ENCODE results near the gene ZNF784.

Gene ZNF784

DNA sequence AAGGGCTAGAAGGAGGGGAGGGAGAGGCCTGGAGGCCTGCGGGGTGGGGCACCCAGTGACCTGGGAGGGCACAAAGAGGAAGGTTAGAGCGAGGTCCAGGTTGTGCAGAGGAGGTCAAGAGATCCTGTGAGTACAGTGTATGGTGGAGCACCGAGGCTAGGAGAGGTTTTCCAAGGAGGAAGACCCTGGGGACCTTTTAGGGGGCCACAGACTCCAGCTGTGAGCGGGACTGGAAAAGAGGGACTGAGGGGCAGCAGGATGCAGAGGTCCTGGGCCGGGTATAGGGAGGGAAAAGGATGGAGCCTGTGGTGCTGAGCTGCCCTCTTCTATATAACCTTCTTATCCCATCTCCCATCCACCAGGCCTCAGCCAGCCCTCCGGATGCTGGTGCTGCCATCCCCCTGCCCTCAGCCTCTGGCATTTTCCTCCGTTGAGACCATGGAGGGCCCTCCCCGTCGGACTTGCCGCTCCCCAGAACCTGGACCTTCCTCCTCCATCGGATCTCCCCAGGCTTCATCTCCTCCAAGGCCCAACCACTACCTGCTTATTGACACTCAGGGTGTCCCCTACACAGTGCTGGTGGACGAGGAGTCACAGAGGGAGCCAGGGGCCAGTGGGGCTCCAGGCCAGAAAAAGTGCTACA, 19.9 kb upstream of the ZNF784 start:
- DNase-seq (ENCODE audit: low read depth in 1 of 2, low spot score in 1 of 2) = no peak

DNA sequence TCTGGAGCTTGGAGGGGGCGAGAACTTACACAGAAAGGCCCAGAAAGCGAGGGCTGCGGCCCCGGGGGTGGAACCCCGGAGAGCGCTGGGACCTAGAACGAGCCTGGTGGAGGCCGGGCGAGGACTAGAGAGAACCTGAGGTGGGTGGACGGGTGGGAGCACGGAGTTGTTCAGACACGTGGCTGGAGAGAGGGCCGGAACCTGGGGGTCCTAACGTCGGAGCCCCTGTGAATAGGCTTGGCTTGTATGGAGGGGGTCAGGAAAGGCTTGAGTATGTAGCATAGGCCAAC, 19.5 kb upstream of the ZNF784 start:
- DNase-seq (ENCODE audit: low read depth in 1 of 2, low spot score in 1 of 2) = no peak

DNA sequence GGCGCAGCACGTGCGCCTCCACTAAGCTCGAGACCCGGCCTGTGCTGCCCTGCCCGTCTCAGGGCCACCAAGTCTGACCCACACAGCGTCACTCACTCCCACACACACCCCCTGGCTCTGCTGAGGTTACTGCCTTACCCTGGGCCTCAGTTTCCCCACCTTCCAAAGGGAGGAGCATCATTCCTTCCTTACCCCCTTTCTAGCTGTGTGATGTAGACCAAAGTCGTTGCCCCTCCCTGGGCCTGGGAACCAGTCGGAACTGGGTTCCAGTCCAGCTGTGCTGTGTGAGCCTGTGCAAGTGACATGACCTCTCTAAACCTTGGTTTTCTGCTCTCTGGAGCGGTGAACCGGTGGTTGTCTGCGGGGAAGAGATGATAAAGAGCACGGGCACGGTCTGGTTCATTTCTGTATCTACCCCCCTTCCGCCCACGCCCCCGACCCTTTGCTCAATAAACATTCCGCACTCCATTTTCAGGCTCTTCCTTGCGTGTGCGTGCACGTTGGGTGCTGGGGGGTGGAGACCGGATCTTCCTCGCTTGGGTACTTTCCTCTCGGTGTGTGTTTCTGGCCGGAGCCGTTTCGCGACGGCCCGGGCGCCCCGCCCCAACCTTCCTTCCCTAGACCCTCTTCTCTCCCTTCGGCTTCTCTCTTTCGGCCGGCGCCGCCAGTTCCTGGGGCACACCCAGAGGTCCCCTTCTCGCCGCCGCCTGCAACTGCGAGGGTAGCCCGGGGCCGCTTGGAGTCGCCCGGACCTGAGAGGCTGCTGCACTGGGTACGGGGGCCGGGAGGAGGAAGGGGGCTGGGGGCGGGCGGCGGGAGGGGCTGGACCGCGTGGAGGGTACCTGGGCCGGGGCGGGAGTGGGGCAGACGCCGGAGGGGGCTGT, 18.9 kb upstream of the ZNF784 start, which contains the start of gene ZNF581:
TSS of gene ZNF581 (plus strand) at position 647 of the 884 bp plus-strand sequence. CDS start 923 bp downstream, outside the sequence.
- DNase-seq (ENCODE audit: low read depth in 1 of 2, low spot score in 1 of 2) = peak; percentile 70 to 80

DNA sequence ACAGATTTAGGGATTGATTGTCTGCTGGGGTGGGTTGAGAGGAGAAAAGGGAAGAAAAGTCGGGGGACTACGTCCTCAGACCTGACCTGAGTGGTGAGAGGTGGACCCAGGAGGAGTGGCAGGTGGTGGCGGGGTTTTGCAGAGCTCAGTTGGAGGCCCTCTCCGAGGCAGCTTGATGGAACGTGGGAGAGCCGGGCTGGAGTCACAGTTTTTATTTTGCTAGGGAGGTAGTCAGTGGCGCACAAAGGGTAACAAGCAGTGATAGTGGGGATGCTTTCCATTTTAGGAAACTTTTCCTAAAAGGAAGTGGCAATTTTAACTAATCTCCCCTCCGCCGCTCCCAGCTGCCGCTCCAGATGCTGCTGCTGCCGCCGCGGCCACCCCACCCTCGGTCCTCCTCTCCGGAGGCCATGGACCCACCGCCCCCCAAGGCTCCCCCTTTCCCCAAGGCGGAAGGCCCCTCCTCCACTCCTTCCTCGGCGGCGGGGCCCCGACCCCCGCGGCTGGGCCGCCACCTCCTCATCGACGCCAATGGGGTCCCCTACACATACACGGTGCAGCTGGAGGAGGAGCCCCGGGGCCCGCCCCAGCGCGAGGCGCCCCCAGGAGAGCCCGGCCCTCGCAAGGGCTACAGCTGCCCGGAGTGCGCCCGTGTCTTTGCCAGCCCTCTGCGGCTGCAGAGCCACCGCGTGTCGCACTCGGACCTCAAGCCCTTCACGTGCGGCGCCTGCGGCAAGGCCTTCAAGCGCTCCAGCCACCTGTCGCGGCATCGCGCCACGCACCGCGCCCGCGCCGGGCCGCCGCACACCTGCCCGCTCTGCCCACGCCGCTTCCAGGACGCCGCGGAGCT, 18.0 kb upstream of the ZNF784 start:
- no peak for DNase-seq (ENCODE audit: low read depth in 1 of 2, low spot score in 1 of 2)

DNA sequence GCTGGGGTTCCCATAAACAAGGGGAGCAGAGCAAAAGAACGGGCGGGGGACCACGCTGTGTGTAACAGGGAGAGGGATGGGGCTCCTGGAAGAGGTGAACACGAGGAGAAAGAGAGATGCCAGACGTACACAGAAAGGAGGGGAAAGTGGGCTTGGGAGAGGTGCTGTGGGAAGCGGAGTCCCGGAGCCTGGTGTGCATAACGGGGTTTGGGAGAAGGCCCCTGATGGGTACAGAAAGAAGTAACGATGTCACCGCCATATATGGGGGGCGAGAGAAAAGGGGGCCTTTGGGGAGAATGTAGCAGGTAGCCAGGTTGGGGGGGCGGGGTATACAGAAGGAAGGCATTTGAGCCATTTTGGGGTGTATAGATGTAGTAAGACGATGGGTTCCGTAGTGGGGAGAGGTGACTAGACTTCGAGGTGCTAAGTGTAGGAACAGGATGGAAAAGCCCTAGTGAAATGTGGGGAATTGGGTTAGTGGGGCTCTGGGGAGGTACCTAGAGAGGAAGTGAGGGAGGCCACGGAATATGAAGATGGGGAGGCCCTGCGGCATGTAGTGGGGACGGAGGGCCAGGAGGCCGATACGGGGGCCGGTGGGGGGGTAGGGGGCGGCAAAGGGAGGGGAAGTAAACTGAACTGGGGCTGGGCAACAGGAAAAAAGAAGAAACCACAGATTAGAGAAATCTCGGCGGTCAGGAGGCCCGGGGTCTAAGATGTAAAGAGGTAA, 17.2 kb upstream of the ZNF784 start:
- no peak for DNase-seq (ENCODE audit: low read depth in 1 of 2, low spot score in 1 of 2)

DNA sequence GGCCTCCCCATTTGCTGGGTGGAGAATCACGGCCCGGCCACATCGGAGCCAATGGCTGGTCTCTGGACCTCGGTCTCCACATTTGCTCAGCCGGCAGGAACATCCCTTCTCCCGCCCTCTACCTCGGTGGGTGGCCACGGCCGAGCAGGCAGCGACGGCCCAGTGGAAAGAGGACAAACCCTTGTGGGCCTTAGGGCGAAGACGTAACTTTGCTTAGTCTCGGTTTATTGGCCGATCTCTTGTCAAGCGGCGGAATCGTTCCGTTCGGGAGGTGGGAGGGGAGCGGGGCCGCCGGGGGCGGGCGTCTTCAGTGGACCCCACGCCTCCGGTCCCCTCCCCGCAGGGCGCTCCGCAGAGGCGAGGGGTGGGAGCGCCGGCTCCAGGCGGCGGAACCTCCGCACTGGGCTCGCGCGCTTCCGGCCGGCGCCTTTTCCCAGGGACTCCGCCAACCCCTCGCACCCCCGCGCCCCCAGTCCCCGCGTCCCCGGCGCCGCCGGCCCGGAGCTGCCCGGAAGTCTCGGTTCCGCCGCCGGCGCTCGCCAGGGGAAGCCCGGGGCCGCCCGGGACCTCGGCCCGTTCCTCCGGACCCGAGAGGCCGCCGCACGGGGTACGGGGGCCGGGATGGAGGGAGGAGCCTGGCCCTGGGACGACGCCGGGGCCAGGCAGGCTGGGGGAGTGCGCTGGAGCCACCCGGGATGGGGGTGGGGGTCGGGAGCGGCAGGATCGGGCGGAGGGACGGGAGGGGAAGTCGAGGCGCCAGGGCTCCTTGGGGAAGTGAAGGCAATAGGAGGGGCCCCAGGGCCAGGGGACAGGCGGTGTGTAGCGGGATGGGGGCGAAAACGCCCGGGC, 16.4 kb upstream of the ZNF784 start, which contains the start of gene ZNF580:
TSS of gene ZNF580 (plus strand) at position 426 of the 849 bp plus-strand sequence. CDS start 1,507 bp downstream, outside the sequence.
- peak; percentile 47 to 51 for DNase-seq (ENCODE audit: low read depth in 1 of 2, low spot score in 1 of 2)

DNA sequence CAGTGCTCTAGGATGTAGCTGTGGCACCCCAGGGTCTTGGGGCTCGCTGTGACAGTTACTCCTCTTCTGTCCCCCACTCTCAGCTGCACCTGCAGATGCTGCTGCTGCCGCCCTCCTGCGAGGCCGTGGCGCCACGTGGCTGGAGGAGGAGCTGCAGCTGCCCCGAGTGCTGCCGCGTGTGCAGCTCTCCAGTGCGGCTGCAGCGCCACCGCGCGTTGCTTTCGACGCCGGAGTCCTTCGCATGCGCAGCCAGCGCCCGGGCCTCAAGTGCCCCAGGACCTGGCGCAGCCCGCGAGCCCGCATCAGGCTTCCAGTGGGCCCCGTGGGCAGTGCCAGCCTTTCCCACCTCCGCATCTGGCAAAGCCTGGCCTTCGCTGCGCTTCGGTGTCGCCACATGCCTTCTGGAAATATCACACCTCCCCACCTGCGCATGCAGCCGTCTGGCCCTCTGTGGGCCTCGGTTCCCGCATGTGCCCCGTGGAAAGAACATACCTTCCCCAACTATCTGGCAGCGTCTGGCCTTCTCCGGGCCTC, 15.7 kb upstream of the ZNF784 start:
- peak; percentile 47 for DNase-seq (ENCODE audit: low read depth in 1 of 2, low spot score in 1 of 2)

DNA sequence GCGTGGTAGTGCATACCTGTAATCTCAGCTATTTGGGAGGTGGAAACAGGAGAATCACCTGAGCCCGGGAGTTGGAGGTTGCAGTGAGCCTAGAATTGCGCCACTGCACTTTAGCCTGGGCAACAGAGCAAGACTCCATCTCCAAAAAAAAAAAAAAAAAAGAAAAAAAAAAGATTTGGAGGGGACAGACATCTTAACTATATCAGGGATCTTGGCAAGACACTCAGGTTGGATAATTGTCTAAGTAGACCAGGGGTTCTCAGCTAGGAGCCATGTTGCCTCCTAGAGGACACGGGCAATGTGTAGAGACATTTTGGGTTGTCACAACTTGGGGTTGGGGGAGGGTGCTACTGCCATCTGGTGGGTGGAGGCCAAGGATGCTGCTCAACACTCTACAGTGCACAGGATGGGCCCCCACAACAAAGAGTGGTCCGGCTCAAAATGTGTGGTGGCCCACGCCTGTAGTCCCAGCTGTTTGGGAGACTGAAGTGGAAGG, 14.5 kb upstream of the ZNF784 start:
- peak in 1 of 2 donors; percentile 51 for DNase-seq (ENCODE audit: low read depth in 1 of 2, low spot score in 1 of 2)

DNA sequence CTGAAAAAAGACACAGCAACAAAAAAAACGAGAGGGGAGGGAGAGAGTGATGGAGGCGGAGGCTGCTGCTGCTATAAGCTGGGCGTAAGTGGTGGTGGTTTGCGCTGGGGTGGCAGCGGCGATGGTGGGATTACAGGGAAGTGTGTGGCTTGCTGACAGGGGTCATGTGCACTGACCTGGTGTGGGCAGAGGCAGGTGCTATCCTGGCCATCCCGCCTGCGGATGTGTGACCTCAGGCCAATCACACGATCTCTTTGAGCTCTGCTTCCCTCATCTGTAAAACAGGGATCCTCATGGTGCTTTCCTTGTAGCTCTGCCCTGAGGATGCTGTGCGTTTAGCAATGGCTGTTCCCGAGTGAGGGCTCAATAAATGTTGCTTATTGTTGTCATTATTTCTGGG, 13.2 kb upstream of the ZNF784 start:
- no peak for DNase-seq (ENCODE audit: low read depth in 1 of 2, low spot score in 1 of 2)

DNA sequence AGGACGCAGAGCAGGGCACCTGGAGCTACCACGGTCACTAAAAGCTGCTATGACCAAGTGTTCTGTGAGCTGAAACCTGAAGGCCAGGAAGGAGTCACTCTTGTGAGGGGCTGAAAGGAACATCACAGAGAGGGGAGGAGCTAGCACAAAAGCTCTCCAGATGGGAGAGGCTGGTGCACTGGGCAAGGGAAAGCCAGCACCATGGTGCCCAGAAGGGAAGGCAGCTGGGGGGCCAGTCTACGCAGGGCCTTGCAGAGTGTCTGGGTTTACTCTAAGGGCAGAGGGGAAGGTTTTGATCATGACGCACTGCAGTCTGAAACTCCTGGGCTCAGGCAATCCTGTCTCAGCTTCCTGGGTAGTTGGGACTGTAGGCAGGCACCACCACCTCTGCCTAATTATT, 12.4 kb upstream of the ZNF784 start:
- DNase-seq (ENCODE audit: low read depth in 1 of 2, low spot score in 1 of 2) = no peak

DNA sequence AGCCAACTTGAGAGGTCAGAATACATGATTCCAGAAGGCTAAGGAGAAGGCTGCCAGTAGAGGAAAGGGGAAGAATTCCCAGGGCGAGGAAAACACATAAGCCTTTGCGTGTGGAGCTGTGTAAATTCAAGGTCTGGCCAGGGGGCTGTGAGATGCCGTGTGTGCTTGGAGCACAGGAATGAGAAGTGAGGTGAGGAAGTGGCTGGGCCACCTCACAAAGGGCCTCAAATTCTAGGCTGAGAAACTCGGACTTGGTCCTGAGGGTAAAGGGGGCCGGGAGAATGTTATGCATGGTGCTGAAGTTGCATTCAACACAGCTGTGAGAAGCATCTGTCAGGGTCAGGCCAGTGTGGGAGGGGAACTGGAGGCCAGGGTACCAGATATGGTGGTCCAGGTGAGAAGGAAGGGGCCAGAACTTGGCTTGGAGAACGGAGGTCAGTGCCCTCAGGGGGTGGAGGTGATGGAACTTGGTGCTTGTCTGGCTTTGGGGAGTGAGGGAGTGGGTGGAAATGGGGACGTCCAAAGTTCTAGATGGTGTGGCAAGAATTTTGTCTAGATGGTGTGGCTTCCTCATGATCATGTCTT, 11.6 kb upstream of the ZNF784 start:
- no peak for DNase-seq (ENCODE audit: low read depth in 1 of 2, low spot score in 1 of 2)

DNA sequence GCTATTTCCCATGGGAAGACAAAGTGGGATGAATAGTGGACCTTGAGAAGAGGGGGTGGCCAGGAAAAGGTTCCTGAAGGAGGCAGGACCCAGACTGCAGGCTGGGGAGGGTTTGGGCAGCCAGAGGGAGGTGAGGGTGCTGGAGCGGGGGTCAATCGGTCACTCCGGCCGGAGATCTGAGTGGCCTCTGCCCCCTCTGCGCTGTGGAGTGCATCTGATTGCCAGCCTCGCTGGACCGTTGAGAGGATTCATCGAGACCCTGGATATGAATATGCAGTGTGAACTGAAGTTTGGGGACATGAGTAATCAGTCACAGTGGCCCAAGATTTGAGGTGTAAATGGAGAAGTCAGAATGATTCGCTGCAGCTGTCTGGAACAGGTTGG, 11.0 kb upstream of the ZNF784 start:
- no peak for DNase-seq (ENCODE audit: low read depth in 1 of 2, low spot score in 1 of 2)

DNA sequence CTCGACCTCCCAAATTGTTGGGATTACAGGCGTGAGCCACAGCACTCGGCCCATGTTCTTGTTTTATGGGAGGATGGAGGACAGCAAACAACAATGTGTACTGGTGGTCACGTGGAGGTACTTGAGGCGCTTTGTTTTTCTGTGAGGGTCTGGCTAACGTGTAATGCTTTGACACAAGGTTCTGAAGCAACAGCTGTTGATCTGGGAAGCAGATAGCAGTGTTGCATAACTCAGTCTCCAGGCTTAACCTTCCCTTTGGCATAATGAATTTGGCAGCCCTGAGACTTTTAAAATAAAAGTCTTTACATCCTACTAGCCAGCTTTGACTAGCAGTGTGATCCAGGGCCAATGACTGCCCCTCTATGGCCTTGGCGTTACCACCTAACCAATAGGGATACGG, 9.5 kb upstream of the ZNF784 start:
- DNase-seq (ENCODE audit: low read depth in 1 of 2, low spot score in 1 of 2) = no peak

DNA sequence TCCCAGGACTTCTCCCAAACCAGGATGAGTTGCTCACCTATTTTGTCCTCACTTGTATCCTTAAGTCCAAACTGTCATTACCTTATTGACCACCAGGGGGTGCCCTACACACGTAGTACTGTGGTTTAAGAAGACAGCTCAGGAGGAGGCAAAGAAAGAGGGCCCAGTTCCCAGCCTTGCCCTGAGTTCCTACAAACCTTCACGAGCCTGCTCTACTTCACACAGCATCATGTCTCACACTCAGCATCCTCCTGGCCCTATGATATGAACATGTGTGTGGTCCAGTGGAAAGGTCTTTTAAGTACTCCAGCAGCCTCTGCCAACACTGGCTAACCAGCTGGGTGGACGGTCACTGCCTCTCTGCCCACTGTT, 8.1 kb upstream of the ZNF784 start:
- DNase-seq (ENCODE audit: low read depth in 1 of 2, low spot score in 1 of 2) = peak; percentile 63 to 91

DNA sequence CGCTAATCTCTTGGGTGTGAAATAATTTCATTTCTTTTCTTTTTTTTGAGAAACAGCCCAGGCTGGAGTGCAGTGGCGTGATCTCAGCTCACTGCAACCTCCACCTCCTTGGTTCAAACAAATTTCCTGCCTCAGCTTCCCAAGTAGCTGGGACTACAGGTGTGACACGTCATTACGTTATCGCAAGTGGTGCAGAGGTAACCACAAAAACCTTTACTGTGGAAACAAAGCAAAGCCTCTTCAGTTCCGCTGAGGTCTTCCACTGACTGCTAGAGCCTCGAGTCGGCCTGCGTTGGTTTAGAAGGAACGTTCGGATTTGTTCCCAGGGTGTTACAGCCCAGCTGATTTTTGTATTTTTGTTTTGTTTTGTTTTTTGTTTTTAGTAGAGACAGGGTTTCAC, 2.0 kb upstream of the ZNF784 start:
- peak in 1 of 2 donors; percentile 61 for DNase-seq (ENCODE audit: low read depth in 1 of 2, low spot score in 1 of 2)

DNA sequence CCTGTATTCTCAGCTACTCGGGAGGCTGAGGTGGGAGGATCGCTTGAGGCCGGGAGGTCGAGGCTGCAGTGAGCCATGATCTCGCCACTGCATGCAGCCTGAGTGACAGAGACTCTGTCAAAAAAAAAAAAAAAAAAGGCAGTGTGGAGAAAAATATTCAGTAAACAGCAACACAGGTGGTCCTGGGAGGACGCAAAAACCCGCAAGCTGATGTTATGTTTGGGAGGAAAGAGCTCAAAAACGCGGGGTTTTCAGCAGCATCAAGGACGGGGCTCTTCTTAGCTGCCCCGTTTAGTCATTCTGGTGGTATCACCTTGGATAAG, 599 bp upstream of the ZNF784 start:
- DNase-seq (ENCODE audit: low read depth in 1 of 2, low spot score in 1 of 2) = no peak

DNA sequence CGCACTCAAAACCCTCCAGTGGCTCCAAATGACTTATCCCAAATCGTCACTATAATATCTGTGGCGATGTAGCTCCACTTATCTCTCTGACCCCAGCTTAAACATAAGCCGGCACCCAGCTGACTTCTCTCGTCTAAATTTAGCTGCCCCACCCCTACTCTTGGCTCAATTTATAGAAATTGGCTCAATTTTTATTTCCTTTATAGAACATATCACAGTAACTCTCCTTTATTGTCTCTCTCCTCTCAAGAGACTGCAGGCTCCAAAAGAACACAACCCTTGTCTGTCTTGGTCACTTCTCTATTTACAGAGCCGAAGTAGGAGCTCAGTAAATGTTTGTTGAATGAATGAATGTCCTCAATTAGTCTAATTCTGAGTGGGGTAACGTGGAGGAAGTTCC, 805 bp downstream of the ZNF784 start:
- DNase-seq (ENCODE audit: low read depth in 1 of 2, low spot score in 1 of 2) = no peak

DNA sequence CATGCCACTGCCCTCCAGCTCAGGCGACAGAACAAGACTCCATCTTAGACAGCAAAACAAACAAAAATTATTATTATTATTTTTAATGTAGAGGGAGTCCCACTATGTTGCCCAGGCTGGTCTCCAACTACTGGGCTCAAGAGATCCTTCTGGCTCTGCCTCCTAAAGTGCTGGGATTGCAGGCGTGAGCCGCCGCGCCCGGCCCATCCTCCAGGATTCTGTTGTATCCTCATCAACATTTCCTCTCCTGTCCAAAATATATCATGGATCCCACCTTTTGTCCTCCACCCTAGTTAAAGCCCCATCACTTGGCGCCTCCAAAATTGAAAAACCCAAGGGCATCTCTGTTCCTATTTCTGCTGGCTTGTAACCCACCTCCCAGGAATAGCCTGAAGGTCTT, 1.2 kb downstream of the ZNF784 start:
- no peak for DNase-seq (ENCODE audit: low read depth in 1 of 2, low spot score in 1 of 2)

DNA sequence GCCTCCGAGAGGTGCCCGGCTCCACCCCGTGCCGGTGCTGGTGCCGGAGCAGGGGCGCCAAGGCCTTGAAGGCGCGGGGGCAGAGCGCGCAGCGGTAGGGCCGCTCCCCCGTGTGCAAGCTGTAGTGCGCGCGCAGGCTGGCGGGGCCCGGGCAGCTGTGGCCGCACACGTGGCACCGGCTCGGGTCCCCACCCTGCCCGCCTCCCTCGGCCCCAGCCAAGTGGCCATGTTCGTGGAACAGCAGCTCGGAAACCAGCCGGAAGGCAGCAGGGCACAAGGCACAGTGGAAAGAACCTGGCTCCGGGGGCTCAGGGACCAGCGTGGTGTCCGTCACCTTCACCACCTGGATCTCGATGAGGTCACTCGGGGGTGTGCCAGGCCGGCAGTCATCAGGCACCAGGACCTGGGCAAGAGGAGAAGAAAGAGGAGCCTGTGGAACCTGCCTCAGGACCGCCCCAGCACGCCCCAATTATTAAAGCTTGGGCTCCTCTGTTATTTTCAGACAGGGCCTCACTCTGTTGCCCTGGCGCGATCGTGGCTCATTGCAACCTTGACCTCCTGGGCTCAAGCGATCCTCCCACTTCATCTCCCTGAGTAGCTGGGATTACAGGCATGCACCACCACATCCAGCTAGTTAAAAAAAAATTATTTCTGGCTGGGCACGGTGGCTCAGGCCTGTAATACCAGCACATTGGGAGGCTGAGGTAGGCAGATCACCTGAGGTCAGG, 2.0 kb downstream of the ZNF784 start:
- DNase-seq (ENCODE audit: low read depth in 1 of 2, low spot score in 1 of 2) = no peak
